Mesenteric fat pad (tissue), 1 donor: ENCODE measurements around the gene IL24. TPM values are rescaled to one million over a fixed set of nuclear protein-coding genes. Genes with fewer than 3 reads are reported as not detected.

ENCODE experiments used
- DNase-seq: peaks from one replicate; pipeline ENCODE4 v3.0.0-alpha.2; 2020; ENCODE audit warnings: low spot score
- total RNA-seq: library from RNA; stranded (reverse); fragmentation: NEBNext Ultra II Directional; extraction: Animal tissue kit (Norgen Biotek cat#: 25700); gene quantifications from one replicate; pipeline ENCODE4 v1.2.1, GENCODE V29; 2021
- donor health status: DM: yes; HTN: yes; CAD: no.

IL24 gene
- total RNA-seq, 1 donor from 2014 or later: not detected

DNA sequence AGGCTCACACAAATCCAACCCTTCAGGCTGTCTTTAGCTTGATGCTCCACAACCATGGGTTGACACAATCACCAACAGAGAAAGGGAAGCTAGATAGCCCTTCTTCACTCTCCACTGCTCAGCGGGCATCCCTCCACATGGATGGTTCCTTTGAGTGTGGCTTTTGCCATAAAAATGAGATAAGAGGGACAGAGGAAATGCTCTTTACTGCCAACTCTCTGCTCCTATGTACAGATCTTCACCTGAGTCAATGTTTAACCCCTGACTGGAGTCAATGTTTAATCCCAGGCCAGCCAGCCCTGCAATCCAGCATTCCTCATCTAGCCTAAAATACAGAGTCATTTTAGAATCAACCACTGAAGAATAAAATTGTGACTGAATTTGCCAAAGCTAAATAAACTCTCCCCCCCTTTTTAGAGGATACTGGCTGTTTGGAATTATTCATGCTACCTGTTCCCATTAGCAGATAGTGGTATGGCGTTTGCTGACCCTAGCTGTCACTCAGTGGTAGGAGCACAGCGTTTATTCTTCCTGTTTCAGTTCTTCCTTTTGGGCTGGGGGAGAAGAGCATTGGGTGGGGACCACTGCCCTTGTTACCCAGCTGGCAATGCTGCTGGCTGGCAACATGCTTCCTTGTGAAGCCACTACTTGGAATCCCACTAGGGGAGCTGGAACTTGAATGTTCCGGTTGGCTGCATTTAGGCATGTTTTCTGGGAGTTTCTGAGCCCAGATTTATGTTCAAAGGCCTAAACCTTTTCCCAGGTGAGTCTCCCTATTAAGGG is 54.3 kb downstream of the IL24 start:
- DNase-seq: no peak

DNA sequence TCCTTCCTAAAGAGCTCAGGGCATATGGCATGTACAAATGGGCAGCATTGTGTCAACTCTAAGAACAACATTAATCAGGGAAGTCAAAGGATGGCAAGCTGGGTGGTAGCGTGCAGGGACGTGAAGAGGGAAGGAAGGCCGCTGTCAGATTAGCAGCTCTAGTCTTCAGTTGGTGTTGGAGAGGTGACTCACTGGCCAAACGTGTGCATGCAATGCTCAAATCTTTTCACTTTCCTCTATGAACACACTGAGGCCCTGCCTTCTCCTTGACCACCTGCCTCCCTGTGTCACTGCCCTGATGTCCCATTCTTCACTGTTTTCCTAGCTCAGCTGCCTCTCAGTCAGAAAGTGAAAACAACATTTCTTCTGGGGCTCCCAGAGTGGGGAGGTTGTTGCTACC is 54.9 kb downstream of the IL24 start:
- no peak for DNase-seq

DNA sequence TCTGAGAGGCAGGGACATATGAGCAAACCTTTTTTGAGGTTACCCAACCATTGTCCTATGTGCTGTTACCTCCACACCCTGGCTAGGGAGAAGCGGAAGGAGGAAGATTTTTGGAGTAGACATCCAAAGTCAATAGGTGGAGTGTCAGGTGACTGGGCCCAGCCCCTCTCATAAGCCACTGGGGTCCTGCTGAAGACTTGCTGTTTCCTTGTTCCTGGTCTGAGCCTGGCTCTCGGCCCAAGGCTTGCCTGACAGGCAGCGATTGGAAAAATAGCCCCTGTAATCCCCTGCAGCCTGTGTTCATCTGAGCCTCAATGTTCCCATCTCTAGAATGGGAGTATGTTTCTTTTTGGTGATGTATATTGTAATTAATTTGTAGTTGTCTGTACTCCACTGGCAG is 55.9 kb downstream of the IL24 start:
- no peak for DNase-seq

DNA sequence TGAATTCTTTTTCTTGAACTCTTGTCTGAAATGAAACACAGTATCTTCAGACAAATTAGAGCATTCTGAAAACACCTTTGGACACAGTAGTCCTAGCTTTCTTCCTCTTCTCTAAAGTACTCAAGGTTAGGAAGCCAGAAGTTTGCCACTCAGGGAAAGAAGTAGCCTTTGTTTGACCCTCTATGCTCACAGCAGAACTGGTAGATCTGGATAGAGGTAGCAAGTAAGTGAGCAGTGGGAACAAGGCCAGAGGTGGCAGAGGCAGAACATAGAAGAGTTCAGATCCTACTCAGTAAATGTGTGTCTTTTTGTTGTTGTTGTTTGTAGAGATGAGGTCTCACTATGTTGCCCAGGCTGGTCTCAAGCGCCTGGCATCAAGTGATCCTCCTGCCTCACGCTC is 56.4 kb downstream of the IL24 start:
- no peak for DNase-seq

Other genes starting within 250 kb of the IL24 start
- gene MAPKAPK2, start 212.5 kb upstream of the IL24 start, total RNA-seq: 103 TPM
- not detected for gene IL19, start 126.7 kb upstream of the IL24 start, total RNA-seq
- 23.0 TPM for gene IL10, start 124.9 kb upstream of the IL24 start, total RNA-seq
- not detected for gene IL20, start 31.8 kb upstream of the IL24 start, total RNA-seq
- gene FCMR, start 24.5 kb downstream of the IL24 start, total RNA-seq: 5.8 TPM
- gene PIGR, start 49.0 kb downstream of the IL24 start, total RNA-seq: 6.9 TPM
- gene FCAMR, start 73.0 kb downstream of the IL24 start, total RNA-seq: not detected
- 0.10 TPM for gene C1orf116, start 135.3 kb downstream of the IL24 start, total RNA-seq
- gene YOD1, start 153.8 kb downstream of the IL24 start, total RNA-seq: 5.4 TPM
- gene PFKFB2, start 155.8 kb downstream of the IL24 start, total RNA-seq: 11.1 TPM
- 2.6 TPM for gene C4BPB, start 191.4 kb downstream of the IL24 start, total RNA-seq
- not detected for gene C4BPA, start 206.8 kb downstream of the IL24 start, total RNA-seq